ENCODE data around the gene ENTREP1.
"Not testable (repeated sequence)": the region's sequence is repeated elsewhere in the genome, so short reads cannot be mapped to it uniquely, and the experiment has no call there.

The ENTREP1 gene

GRCh38 chr9:69420611-69421270 is 95.7 kb downstream of the ENTREP1 start:
- no peak for FAIRE-seq

DNA sequence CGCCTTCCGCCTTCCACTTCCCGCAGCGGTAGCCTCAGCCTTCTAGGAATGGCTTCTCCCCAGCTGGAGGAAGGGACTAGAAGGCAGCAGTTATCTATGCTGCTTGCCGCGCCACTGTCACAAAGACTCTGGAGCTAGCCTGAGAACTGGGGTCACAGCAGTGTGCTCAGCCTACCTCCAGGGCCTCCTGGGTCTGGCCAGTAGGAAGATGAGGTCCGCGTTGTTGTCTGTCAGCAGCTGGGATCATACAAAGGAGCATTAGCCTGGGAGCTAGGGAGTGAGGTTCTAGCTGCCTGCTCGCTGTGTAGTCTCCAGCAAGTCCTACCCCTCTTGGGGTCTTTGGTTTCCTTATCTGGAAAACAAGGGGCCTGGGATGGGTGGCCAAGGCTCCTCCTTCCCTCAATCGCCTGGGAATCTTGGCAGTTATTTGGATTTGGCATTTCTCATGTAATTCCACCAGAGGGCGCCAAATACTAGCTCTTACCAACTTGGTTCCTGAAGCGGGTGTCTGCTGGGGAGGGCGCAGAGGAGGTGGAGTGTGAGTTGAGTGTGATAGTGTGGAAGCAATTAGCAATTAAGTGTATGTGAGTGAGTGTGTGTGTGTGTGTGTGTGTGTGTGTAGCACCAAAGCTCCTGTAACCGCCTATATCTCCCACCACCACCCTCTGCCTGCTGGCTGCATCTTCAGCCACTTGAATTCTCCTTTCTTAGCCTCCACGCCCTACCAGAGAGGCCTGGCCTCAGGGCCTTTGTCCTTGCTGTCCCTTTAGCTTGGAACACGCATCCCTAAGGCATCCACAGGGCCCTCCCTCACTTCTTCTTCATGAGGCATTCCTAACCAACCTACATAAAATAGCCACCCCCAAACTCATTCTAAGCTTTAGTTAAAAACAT is 97.1 kb downstream of the ENTREP1 start:
- no peak for FAIRE-seq

DNA sequence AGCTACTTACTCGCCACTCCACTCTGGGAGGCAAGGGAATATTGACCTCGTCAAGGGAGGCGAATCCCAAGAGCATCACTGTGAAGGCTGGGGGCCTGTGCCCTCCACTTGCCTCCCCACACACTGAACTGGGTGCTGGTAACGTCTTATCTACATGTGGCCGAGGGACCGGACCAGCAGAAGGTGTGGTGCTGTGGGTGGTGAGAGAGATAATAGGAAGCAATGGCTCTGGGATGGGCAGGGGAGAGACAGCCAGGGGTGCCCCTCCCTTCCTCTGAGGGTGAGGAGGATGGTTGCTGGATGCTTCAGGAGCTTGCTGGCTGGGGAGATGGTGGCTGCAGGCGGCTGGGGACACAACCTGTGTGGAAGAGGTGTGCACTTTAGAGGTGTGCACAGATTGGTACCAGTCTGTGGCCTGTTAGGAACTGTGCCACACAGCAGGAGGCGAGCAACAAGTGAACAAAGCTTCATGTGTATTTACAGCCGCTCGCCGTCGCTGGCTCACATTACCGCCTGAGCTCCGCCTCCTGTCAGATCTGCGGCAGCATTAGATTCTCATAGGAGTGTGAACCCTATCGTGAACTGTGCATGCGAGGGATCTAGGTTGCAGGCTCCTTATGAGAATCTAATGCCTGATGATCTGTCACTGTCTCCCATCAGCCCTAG is 100.3 kb downstream of the ENTREP1 start:
- FAIRE-seq: no peak

DNA sequence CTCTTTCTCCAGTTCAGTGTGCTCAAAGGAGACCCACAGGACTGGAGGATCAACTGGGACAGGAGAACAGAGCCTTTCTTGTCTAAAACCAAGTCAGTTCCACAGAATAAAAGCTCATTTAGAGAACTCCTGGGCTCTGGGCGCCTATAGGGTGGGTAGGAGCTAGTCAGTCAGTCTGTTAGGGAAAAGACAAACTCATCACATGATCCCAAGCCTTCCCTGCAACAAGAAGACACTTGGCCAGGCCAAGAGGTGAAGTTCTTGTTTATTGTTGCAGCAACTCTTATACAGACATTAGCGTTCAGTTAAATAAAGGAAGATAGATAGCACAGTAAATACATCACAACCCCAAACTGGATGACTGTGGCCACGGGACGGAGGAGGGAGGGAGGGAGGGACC is 102.3 kb downstream of the ENTREP1 start:
- no peak for FAIRE-seq

DNA sequence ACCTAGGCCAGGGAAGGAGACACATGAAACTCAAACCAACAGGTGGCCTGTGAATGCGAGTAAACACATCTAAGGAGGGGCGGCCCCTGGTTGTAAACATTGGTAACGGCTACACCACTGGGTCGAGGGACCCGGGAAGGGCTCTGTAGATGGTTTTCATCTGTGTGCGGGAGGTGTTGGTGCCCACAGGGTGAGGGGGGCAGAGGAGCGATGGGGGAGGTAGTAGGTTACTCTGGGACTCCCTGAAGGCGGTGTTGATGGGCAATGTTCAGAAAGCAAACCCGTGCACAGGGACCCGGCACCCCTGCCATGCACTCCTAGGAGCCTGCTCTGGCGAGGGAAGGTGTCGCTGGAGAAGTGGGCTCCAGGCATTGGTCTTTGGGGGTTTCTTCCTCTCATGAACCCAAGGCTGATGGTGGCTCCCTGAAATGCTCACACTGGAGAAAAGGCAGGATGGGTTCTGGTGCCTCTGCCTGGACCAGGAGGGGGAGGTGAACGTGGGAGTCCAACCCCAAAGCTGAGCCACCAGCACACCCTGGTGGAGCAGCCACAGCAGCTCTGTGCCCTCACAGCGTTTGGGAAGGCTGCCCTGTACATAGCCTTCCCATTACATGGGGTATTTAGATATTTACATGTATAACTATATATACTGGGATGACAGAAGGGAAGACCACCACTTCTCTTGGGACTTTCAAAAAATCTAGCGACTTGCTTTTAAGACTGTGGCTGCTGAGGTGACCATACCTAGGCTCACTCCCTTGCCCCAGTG is 103.2 kb downstream of the ENTREP1 start:
- FAIRE-seq: no peak

GRCh38 chr9:69429281-69429680 is 104.3 kb downstream of the ENTREP1 start:
- no peak for FAIRE-seq

DNA sequence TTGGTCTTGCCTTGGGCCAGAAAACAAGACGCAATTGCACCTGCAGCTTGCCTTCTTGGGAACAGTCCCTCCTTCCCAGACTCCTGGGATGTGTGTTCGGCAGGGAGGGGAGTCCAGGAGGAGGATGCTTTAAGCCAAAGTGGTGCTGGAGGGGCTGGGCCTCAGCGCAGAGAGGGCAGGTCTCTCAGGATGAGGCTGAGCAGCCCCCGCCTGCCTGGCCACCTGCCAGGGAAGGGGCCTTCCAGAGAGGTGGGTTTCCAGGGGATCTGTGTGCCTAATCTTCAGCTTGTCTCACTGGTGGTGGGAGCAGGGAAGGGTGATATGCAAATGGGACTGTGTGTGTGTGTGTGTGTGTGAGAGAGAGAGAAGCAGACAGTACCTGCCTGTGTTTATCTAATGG is 105.2 kb downstream of the ENTREP1 start:
- no peak for FAIRE-seq

DNA sequence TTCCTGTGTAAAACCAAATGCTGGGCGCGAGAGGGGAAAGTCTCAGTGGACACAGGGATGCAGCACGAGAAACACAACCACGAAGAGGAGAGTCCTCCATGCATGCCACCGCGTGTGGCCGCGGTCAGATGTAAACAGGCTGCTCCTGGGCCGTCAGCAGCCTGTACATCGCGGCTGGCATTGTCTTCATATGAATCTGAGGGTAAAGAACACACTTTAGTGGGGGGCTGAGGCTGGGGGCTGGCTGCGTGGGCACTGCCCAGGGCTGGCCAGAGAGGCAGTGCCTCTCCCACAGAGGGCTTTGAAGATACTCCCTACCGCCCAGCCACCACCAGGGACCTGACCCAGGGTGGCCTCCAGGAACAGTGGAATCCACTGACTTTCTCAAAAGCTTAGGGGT is 106.2 kb downstream of the ENTREP1 start:
- no peak for FAIRE-seq

DNA sequence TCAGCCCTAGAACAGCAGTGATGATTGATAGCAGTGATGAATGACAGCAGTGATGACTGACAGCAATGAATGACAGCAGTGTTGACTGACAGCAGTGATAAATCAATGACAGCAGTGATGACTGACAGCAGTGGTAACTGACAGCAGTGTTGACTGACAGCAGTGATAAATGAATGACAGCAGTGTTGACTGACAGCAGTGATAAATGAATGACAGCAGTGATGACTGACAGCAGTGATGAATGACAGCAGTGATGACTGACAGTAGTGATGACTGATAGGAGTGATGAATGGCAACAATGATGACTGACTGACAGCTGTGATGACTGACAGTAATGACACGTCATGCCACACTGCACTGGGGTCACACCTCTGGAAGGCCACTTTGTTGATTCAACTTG is 106.8 kb downstream of the ENTREP1 start:
- no peak for FAIRE-seq

DNA sequence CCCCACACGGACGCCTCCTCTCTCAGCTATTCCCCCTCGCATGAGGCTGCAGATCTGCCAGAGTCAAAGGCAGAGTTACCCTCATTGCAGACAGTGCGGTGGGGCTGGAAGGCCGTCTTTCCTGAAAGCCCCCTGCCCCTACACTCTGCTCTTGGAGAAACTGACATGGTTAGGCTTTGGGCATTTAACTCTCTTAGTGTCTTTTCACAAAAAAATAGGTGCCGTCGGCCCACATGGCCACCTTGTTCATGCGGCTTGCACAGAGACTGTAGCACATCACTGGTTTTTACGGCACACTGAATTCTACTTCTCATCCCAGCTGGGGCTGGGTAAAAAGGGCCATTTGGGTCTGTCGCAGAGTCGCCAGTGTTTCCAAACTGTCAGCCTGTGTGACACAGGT is 107.6 kb downstream of the ENTREP1 start:
- no peak for FAIRE-seq

DNA sequence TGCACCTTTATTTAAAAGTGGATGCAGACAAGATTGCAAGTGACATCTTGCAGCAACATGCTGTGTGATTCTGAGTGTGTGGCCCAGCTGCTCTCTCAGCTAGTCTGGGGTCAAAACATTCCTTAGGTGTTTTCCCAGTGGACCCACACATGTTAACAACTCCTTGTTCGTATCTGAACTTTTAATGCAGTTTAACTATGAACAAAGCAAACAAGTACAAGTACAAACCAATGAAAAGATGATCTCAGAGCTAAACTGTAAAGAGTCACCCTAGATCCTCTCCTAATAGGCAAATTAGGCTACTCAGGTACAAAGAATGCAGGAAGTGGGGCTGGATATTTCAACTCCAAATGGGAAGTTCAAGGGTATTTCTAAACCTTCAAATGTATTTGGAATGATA is 108.4 kb downstream of the ENTREP1 start:
- FAIRE-seq: no peak

DNA sequence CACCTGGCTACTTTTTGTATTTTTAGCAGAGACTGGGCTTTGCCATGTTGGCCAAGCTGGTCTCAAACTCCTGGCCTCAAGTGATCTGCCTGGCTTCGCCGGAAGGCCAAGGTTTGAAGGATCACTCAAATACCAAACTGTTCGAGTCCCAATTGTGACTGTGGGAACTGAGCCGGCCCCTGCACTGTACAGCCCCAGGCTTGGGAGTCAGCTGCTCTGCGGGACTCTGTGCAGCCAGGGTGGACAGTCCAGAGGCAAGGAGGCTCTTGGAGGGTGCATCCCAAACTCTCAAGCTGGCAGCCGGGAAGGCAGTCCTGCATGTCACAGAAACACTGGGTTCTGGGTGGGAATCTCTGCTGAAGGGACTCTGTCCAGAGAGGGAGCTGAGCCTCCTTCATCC is 109.0 kb downstream of the ENTREP1 start:
- FAIRE-seq: no peak

DNA sequence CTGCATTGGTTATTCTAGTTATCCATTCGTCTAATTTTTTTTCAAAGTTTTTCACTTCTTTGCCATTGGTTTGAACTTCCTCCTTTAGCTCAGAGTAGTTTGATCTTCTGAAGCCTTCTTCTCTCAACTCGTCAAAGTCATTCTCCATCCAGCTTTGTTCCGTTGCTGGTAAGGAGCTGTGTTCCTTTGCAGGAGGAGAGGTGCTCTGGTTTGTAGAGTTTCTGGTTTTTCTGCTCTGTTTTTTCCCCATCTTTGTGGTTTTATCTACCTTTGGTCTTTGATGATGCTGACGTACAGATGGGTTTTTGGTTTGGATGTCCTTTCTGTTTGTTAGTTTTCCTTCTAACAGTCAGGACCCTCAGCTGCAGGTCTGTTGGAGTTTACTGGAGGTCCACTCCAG is 114.6 kb downstream of the ENTREP1 start:
- FAIRE-seq: not testable (repeated sequence)

DNA sequence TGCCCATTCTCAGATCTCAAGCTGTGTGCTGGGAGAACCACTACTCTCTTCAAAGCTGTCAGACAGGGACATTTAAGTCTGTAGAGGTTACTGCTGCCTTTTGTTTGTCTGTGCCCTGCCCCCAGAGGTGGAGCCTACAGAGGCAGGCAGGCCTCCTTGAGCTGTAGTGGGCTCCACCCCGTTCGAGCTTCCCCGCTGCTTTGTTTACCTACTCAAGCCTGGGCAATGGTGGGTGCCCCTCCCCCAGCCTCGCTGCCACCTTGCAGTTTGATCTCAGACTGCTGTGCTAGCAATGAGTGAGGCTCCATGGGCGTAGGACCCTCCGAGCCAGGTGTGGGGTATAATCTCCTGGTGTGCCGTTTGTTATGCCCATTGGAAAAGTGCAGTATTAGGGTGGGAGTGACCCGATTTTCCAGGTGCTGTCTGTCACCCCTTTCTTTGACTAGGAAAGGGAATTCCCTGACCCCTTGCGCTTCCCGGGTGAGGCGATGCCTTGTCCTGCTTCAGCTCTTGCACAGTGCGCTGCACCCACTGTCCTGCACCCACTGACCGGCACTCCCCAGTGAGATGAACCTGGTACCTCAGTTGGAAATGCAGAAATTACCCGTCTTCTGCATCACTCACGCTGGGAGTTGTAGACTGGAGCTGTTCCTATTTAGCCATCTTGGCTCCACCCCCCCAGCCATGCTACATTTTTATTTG is 115.4 kb downstream of the ENTREP1 start:
- not testable (repeated sequence) for FAIRE-seq

All from islet of Langerhans (tissue), 1 donor.